Fibroblast of pulmonary artery (primary cell): ENCODE results near the gene KLHL13.

Experiments
- DNase-seq: peaks from one replicate; pipeline ENCODE4 v3.0.0-alpha.2; 2010; ENCODE audit warnings: low read depth
- H3K4me3 ChIP-seq: replicated peaks from 2 replicates; pipeline ENCODE4 v1.5.1; 2011; ENCODE audit warnings: low read depth, mild to moderate bottlenecking, control low read depth, low read length, moderate library complexity
- TF ChIP-seq, protein P1 (sequence below): IDR thresholded peaks from 2 replicates; pipeline ENCODE4 v1.5.1; 2011; ENCODE audit warnings: mild to moderate bottlenecking, control low read depth, low read length, inconsistent platforms; ENCODE audit errors: missing control alignments

Gene KLHL13

DNA sequence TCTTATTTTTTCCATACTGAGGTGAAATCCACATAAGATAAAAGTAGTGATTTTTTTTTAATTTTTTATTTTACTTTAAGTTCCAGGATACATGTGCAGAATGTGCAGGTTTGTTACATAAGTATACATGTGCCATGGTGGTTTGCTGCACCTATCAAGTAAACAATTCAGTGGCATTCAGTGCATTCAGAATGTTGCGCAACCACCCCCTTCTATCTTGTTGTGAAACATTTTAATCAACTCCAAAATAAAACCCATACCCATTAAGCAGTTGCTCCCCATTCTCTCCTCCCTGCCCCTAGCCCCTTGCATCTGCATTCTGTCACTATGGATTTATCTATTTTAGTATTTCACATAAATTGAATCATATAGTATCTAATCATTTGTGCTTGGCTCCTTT lies 121.2 kb downstream of the KLHL13 start:
- DNase-seq = no peak
- no peak overlapping the region for H3K4me3 ChIP-seq
- TF ChIP-seq, protein P1, sequence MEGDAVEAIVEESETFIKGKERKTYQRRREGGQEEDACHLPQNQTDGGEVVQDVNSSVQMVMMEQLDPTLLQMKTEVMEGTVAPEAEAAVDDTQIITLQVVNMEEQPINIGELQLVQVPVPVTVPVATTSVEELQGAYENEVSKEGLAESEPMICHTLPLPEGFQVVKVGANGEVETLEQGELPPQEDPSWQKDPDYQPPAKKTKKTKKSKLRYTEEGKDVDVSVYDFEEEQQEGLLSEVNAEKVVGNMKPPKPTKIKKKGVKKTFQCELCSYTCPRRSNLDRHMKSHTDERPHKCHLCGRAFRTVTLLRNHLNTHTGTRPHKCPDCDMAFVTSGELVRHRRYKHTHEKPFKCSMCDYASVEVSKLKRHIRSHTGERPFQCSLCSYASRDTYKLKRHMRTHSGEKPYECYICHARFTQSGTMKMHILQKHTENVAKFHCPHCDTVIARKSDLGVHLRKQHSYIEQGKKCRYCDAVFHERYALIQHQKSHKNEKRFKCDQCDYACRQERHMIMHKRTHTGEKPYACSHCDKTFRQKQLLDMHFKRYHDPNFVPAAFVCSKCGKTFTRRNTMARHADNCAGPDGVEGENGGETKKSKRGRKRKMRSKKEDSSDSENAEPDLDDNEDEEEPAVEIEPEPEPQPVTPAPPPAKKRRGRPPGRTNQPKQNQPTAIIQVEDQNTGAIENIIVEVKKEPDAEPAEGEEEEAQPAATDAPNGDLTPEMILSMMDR = no peak

DNA sequence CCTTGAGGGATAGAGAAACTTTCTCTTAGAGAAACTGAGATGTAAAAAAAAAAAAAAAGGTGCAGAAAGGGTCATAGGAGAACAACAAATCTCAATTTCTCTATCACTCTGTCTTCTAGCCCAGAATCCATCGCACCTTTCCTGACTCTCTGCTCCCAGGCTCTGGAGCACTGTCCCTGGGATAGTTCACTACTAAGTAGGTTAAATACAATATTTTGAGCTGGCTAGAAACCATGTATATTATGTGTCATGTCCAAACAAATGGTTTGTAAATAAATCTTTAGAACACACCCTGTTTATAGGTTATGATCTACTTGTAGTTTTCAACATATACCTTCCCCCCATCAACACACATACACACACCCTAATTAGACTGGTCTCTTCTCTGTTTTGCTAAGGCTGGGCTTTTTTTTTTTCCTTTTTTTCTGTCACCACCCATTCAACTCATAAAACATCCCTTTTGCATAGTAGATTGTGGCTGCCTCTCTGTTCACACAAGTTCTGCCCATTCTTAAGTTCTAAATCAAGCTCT lies 124.4 kb downstream of the KLHL13 start:
- TF ChIP-seq, protein P1 = no peak
- DNase-seq = no peak
- no peak overlapping the region for H3K4me3 ChIP-seq

DNA sequence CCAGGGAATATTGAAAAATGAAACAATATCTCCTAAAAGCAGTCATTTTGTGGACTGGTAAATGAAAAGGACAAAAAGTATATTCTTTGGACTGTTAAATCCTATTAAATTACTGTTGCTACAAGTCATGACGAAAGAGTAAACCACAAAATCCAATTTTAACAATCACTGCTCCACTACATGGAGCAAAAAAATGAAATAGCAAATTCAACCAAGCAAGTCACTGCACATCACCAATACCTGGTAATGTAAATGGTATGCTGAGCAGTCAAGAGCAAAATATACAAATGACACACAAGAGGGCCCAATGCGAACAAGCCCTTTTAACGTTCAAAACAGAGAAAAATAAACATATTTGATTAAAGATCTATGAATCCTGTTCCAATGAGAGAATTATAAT lies 126.2 kb downstream of the KLHL13 start:
- no peak for DNase-seq
- TF ChIP-seq, protein P1 = no peak
- no peak overlapping the region for H3K4me3 ChIP-seq

DNA sequence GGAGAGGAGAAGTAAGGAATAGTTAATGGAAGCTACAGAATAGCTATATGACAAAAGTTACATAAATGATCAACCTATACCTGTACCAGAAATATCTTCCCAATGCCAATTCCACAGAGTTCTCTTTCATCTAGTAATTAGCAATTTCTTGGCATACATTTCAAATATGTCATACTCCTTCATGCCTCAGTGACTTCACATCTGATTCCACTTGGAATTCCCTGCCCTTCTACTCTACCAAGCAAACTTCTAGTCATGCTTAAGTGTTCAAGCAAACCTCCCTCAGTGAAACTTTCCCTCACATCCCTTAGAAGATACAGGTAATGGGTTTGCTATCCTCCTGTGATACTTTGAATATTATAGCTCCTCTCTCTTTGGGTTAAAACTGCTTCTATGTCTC lies 127.1 kb downstream of the KLHL13 start:
- no peak for DNase-seq
- TF ChIP-seq, protein P1 = no peak
- H3K4me3 ChIP-seq = no peak overlapping the region

DNA sequence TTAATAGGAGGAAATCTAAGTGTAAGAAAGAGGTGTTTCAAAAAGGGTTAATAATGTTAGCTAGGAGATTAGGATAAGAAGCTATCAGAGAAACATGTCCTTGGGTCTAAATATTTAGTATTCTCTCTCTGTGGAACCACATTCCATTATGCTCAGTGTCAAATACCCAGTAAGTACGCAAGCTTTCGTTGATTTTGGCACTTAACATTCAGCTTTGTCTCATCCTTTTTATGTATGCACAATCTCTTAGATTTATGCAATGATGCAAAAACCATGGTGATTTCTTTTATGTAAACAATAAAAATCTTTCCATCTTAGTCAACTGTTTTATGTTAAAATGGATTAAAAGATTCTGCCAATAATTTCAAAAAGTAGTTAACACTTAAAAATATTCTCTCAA lies 129.2 kb downstream of the KLHL13 start:
- DNase-seq = no peak
- no peak overlapping the region for H3K4me3 ChIP-seq
- TF ChIP-seq, protein P1 = no peak

DNA sequence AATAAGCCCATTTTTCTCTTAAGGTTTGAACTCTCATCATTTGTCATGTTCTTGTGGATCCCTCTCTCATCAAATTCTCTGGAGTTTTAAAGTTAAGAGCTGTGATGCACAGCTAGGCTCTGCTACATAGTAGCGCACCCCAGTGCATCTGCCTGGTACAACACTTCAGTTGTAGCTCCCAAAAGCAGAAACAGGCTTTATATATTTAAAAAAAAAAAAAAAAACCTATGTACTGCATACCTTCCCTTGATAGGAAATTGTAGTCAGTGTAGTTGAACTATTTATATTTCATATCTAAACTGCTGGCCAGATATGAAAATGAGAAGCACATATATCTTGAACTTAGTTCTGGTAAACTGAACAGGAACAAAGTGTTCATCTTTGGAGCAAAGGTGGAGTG lies 131.4 kb downstream of the KLHL13 start:
- TF ChIP-seq, protein P1 = no peak
- DNase-seq = no peak
- H3K4me3 ChIP-seq = no peak overlapping the region

DNA sequence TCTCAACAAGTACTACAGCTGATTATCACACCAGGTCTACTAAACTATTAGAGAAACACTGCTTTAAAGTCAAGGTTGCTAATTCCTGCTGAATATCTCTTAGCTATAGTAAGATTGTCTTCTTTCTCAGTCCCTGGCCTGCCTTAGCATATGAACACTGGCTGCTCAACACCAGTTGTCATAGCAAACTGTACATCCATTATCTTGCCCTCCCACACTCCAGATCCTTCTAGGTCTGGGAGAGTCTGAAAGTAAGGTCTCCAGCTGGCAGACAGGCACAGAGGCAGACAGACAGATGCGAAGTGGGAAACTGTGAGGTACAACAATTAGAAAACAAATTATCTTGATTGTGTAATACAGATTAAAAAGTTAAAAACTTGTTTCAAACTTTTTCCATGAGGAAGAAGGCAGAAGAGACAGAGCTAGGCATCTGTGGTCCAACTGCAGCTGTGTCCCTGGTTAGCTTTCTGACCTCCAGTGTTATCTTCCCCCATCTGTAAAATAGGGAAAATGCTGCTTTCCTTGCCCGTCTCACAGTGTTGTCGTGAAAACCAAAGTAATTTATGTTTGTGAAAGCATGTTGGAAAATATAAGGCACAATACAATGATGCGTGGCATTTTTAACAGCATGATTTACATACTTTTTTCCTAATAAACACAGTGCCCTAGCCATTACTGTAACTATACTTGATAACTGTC lies 133.8 kb downstream of the KLHL13 start:
- TF ChIP-seq, protein P1 = no peak
- no peak overlapping the region for H3K4me3 ChIP-seq
- no peak for DNase-seq
